ENCODE data around the gene KRT23. TPM values are rescaled to one million over a fixed set of nuclear protein-coding genes. Genes with fewer than 3 reads are reported as not detected.

KRT23 gene
- total and polyA plus RNA-seq, 2 of the 13 experiments (the other 11 are each of a cell fraction or from before 2014, with no cell fraction given) = 24.7 to 51.1 TPM

- TF ChIP-seq, protein P1, sequence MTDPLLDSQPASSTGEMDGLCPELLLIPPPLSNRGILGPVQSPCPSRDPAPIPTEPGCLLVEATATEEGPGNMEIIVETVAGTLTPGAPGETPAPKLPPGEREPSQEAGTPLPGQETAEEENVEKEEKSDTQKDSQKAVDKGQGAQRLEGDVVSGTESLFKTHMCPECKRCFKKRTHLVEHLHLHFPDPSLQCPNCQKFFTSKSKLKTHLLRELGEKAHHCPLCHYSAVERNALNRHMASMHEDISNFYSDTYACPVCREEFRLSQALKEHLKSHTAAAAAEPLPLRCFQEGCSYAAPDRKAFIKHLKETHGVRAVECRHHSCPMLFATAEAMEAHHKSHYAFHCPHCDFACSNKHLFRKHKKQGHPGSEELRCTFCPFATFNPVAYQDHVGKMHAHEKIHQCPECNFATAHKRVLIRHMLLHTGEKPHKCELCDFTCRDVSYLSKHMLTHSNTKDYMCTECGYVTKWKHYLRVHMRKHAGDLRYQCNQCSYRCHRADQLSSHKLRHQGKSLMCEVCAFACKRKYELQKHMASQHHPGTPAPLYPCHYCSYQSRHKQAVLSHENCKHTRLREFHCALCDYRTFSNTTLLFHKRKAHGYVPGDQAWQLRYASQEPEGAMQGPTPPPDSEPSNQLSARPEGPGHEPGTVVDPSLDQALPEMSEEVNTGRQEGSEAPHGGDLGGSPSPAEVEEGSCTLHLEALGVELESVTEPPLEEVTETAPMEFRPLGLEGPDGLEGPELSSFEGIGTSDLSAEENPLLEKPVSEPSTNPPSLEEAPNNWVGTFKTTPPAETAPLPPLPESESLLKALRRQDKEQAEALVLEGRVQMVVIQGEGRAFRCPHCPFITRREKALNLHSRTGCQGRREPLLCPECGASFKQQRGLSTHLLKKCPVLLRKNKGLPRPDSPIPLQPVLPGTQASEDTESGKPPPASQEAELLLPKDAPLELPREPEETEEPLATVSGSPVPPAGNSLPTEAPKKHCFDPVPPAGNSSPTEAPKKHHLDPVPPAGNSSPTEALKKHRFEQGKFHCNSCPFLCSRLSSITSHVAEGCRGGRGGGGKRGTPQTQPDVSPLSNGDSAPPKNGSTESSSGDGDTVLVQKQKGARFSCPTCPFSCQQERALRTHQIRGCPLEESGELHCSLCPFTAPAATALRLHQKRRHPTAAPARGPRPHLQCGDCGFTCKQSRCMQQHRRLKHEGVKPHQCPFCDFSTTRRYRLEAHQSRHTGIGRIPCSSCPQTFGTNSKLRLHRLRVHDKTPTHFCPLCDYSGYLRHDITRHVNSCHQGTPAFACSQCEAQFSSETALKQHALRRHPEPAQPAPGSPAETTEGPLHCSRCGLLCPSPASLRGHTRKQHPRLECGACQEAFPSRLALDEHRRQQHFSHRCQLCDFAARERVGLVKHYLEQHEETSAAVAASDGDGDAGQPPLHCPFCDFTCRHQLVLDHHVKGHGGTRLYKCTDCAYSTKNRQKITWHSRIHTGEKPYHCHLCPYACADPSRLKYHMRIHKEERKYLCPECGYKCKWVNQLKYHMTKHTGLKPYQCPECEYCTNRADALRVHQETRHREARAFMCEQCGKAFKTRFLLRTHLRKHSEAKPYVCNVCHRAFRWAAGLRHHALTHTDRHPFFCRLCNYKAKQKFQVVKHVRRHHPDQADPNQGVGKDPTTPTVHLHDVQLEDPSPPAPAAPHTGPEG (CRISPR knock-in tag; IDR thresholded peaks at IDR 0.05) = no peak
- no peak for TF ChIP-seq ZNF816 (CRISPR knock-in tag; IDR thresholded peaks at IDR 0.05; ENCODE audit: borderline replicate concordance)
- no peak for TF ChIP-seq ZNF549 (CRISPR knock-in tag; IDR thresholded peaks at IDR 0.05)
- peak in 1 of 2 experiments; percentile 19; a peak in 1 of 4 replicates for TF ChIP-seq ATF4 (CRISPR knock-in tag; IDR thresholded peaks at IDR 0.05)
- TF ChIP-seq ZFX (CRISPR knock-in tag; IDR thresholded peaks at IDR 0.05; ENCODE audit: low read depth) = no peak
- TF ChIP-seq, protein P2, sequence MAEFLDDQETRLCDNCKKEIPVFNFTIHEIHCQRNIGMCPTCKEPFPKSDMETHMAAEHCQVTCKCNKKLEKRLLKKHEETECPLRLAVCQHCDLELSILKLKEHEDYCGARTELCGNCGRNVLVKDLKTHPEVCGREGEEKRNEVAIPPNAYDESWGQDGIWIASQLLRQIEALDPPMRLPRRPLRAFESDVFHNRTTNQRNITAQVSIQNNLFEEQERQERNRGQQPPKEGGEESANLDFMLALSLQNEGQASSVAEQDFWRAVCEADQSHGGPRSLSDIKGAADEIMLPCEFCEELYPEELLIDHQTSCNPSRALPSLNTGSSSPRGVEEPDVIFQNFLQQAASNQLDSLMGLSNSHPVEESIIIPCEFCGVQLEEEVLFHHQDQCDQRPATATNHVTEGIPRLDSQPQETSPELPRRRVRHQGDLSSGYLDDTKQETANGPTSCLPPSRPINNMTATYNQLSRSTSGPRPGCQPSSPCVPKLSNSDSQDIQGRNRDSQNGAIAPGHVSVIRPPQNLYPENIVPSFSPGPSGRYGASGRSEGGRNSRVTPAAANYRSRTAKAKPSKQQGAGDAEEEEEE (CRISPR knock-in tag; IDR thresholded peaks at IDR 0.05; ENCODE audit: borderline replicate concordance) = 0 out of 2 replicates have a peak, but pooled peaks have one; percentile 72
- TF ChIP-seq ZMYM4 (CRISPR knock-in tag; IDR thresholded peaks at IDR 0.05) = no peak
- no peak for TF ChIP-seq MTF2 (CRISPR knock-in tag; IDR thresholded peaks at IDR 0.05; ENCODE audit: borderline replicate concordance)
- TF ChIP-seq, protein P3, sequence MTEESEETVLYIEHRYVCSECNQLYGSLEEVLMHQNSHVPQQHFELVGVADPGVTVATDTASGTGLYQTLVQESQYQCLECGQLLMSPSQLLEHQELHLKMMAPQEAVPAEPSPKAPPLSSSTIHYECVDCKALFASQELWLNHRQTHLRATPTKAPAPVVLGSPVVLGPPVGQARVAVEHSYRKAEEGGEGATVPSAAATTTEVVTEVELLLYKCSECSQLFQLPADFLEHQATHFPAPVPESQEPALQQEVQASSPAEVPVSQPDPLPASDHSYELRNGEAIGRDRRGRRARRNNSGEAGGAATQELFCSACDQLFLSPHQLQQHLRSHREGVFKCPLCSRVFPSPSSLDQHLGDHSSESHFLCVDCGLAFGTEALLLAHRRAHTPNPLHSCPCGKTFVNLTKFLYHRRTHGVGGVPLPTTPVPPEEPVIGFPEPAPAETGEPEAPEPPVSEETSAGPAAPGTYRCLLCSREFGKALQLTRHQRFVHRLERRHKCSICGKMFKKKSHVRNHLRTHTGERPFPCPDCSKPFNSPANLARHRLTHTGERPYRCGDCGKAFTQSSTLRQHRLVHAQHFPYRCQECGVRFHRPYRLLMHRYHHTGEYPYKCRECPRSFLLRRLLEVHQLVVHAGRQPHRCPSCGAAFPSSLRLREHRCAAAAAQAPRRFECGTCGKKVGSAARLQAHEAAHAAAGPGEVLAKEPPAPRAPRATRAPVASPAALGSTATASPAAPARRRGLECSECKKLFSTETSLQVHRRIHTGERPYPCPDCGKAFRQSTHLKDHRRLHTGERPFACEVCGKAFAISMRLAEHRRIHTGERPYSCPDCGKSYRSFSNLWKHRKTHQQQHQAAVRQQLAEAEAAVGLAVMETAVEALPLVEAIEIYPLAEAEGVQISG (CRISPR knock-in tag; IDR thresholded peaks at IDR 0.05) = no peak
- no peak for TF ChIP-seq NFYB (CRISPR knock-in tag; IDR thresholded peaks at IDR 0.05)
- no peak for TF ChIP-seq ZFP36L2 (CRISPR knock-in tag; IDR thresholded peaks at IDR 0.05)
- no peak; the same call in 1 of the 2 replicates for TF ChIP-seq NFKBIZ (CRISPR knock-in tag; IDR thresholded peaks at IDR 0.05)
- TF ChIP-seq HIVEP1 (CRISPR knock-in tag; IDR thresholded peaks at IDR 0.05) = no peak
- no peak for TF ChIP-seq PRPF4 (IDR thresholded peaks at IDR 0.05; ENCODE audit: low read depth, low read length, poor library complexity, severe bottlenecking)
- TF ChIP-seq SRF (IDR thresholded peaks at IDR 0.05; ENCODE audit: low read depth, low read length) = no peak
- TF ChIP-seq ISX (CRISPR knock-in tag; conservative IDR thresholded peaks at IDR 0.05) = no peak
These were observed 28.1 kb downstream of the KRT23 start (continued) for GRCh38 chr17:40909351-40909750.
